GM23248 (cell line): Measurements from ENCODE around the gene TOR3A. TPM values are rescaled to one million over a fixed set of nuclear protein-coding genes. Genes with fewer than 3 reads are reported as not detected.
A peak's percentile ranks its signal among the peaks of the same experiment; 100 is the strongest.

Source experiments
- DNase-seq: peaks from one replicate; pipeline ENCODE4 v3.0.0-alpha.2; 2015
- H2AFZ ChIP-seq: fragments of 200-600 bp; sonication (generic); 2 replicates; pipeline ENCODE4 v1.6.1; 2016; ENCODE audit warnings: antibody characterized with exemption
- H3F3A ChIP-seq: fragments of 200-600 bp; sonication (generic); 2 replicates; pipeline ENCODE4 v1.6.1; 2016; ENCODE audit warnings: mild to moderate bottlenecking, antibody characterized with exemption, mixed run types; ENCODE audit not compliant: insufficient read depth
- H3K27ac ChIP-seq: fragments of 200-600 bp; sonication (generic); 2 replicates; pipeline ENCODE4 v1.5.1; 2016; ENCODE audit warnings: mild to moderate bottlenecking
- H3K27me3 ChIP-seq: fragments of 200-600 bp; sonication (generic); replicated peaks from 2 replicates; pipeline ENCODE4 v1.6.1; 2016; ENCODE audit warnings: mild to moderate bottlenecking; ENCODE audit not compliant: insufficient read depth
- H3K36me3 ChIP-seq: fragments of 200-600 bp; sonication (generic); 2 replicates; pipeline ENCODE4 v1.6.1; 2016; ENCODE audit warnings: low read depth, mild to moderate bottlenecking
- H3K4me1 ChIP-seq: fragments of 200-600 bp; sonication (generic); 2 replicates; pipeline ENCODE4 v1.6.1; 2016; ENCODE audit warnings: mild to moderate bottlenecking; ENCODE audit not compliant: insufficient read depth
- H3K4me2 ChIP-seq: fragments of 200-600 bp; sonication (generic); one replicate; pipeline ENCODE4 v1.6.1; 2016; ENCODE audit warnings: mild to moderate bottlenecking; ENCODE audit not compliant: unreplicated experiment
- H3K4me3 ChIP-seq: fragments of 200-600 bp; sonication (generic); 2 replicates; pipeline ENCODE4 v1.5.1; 2016; ENCODE audit warnings: mild to moderate bottlenecking
- H3K79me2 ChIP-seq: fragments of 200-600 bp; sonication (generic); 2 replicates; pipeline ENCODE4 v1.6.1; 2016; ENCODE audit warnings: mild to moderate bottlenecking; ENCODE audit not compliant: insufficient read depth
- H3K9ac ChIP-seq: fragments of 200-600 bp; sonication (generic); 2 replicates; pipeline ENCODE4 v1.6.1; 2016; ENCODE audit warnings: mild to moderate bottlenecking
- H3K9me2 ChIP-seq: fragments of 200-600 bp; sonication (generic); 2 replicates; pipeline ENCODE4 v1.6.1; 2016; ENCODE audit warnings: mixed run types, mild to moderate bottlenecking, moderate library complexity; ENCODE audit not compliant: insufficient read depth
- H3K9me3 ChIP-seq: fragments of 200-600 bp; sonication (generic); one replicate; pipeline ENCODE4 v1.6.1; 2017; ENCODE audit warnings: low read depth
- H4K20me1 ChIP-seq: fragments of 200-600 bp; sonication (generic); 2 replicates; pipeline ENCODE4 v1.6.0; 2016; ENCODE audit not compliant: insufficient read depth
- EZH2 ChIP-seq: fragments of 200-600 bp; sonication (generic); IDR thresholded peaks from 2 replicates; pipeline ENCODE4 v1.6.1; 2018; ENCODE audit warnings: antibody characterized with exemption, mild to moderate bottlenecking; ENCODE audit not compliant: insufficient read depth, poor library complexity, severe bottlenecking
- EZH2phosphoT487 ChIP-seq: fragments of 200-600 bp; sonication (generic); IDR thresholded peaks from 2 replicates; pipeline ENCODE4 v1.6.1; 2018; ENCODE audit warnings: antibody characterized with exemption, moderate library complexity, mild to moderate bottlenecking, low read depth; ENCODE audit not compliant: insufficient read depth
- WGBS, 2 experiments: methylation state at CpG; one replicate each; pipeline ENCODE4 v1.1.6; 2015 to 2017; ENCODE audit warnings: low lambda C conversion rate in 2 of 2, low coverage in 1 of 2; ENCODE audit errors: missing lambda C conversion rate in 2 of 2; 5-methylcytosine and 5-hydroxymethylcytosine counted together
- in situ Hi-C: fragments of 300-500 bp; cut with MboI; formaldehyde crosslinking; loops from 2 replicates; pipeline ENCODE4 v1.15.0; 2020
- polyA plus RNA-seq: library from polyadenylated mRNA; unstranded; fragments of >200 nt; fragmentation: Nextera tagmentation; extraction: Ambion mirVana; gene quantifications from 2 replicates; pipeline ENCODE4 v1.2.1, GENCODE V29; 2016
- total RNA-seq: library from RNA; depleted of rRNA; stranded (reverse); fragments of >200 nt; shearing (Covaris generic); gene quantifications from 2 replicates; pipeline ENCODE4 v1.2.3, GENCODE V29; 2014

The TOR3A gene
- total and polyA plus RNA-seq, 2 experiments from 2014 or later = 22.2 to 45.5 TPM

- Histone ChIP-seq H4K20me1 (no peaks in the 10 kb centered on the region), H3K27ac (peak overlapping the region; percentile 67), H3K4me1 (peaks cover 8% of the 10 kb centered on the region), H3K36me3 (peaks cover 33% of the 10 kb centered on the region), H3F3A (peaks cover 76% of the 10 kb centered on the region), H3K4me3 (no peak overlapping the region), H3K4me2 (no peak overlapping the region), H3K9me2 (no peaks in the 10 kb centered on the region), H3K79me2 (peaks cover 9% of the 10 kb centered on the region; the same call in 1 of the 2 replicates), H3K9me3 (no peaks in the 10 kb centered on the region), H3K27me3 (no peaks in the 10 kb centered on the region), H3K9ac (no peak overlapping the region), H2AFZ (no peak overlapping the region)
- no peak for TF ChIP-seq EZH2
- no peak for TF ChIP-seq EZH2phosphoT487
- no peak for DNase-seq
- WGBS, 2 experiments = 64 to 74% methylated on average over 14 to 16 of the region's 16 CpGs
- in situ Hi-C loops = loop anchor here (25.0 kb wide), 1 partner anchor 247 kb away; no protein-coding TSS in a partner anchor
These were observed 8.1 kb downstream of the TOR3A start for GRCh38 chr1:179089827-179090482.

DNA sequence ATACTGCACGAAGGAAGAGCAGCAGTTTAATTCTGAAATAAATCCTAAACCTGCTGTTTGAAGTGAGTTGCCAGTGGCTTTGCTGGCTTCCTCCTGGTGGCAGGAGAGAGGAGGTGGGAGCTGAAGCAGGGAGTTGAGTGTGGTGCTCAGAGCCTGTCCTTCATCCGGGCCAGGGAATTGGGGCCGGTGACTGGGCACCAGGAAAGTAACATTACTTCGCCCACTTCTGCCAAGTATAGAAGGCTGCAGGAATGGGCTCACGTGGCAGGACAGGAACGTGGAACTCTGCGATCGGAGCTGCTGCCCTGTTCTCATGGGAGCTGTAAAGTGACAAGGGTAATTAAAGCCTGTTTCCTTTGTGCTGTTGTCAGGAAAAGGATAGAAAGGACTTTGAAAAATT is 8.7 kb downstream of the TOR3A start:
- TF ChIP-seq EZH2 (no peak), EZH2phosphoT487 (no peak)
- H3K36me3 ChIP-seq = peaks cover 38% of the 10 kb centered on the region
- WGBS, 2 experiments = 47 to 53% methylated on average over 8 of the region's 8 CpGs

GRCh38 chr1:179090923-179091322 is 9.1 kb downstream of the TOR3A start:
- peaks cover 86% of the 10 kb centered on the region for H3F3A ChIP-seq
- H3K9ac ChIP-seq = peak overlapping the region; percentile 43
- 83 to 89% methylated on average over 4 of the region's 4 CpGs for WGBS, 2 experiments
- no peaks in the 10 kb centered on the region for H3K27me3 ChIP-seq
- no peak overlapping the region for H3K4me3 ChIP-seq
- no peaks in the 10 kb centered on the region for H3K9me3 ChIP-seq
- in situ Hi-C loops = loop anchor here (25.0 kb wide), 1 partner anchor 246 kb away; no protein-coding TSS in a partner anchor
- no peak overlapping the region for H2AFZ ChIP-seq
- H3K36me3 ChIP-seq = peaks cover 42% of the 10 kb centered on the region
- no peaks in the 10 kb centered on the region for H3K9me2 ChIP-seq
- DNase-seq = no peak
- TF ChIP-seq EZH2 (no peak), EZH2phosphoT487 (no peak)
- H3K4me2 ChIP-seq = no peak overlapping the region
- no peaks in the 10 kb centered on the region for H4K20me1 ChIP-seq
- peaks cover 8% of the 10 kb centered on the region for H3K4me1 ChIP-seq
- H3K79me2 ChIP-seq = 0 out of 2 replicates have a peak, but pooled peaks cover 8% of the 10 kb centered on the region
- H3K27ac ChIP-seq = peak overlapping the region; percentile 67

More for the DNA sequence above, 8.7 kb downstream of the TOR3A start:
- peak; percentile 57 for DNase-seq
- Histone ChIP-seq H3K4me3 (no peak overlapping the region), H3K79me2 (0 out of 2 replicates have a peak, but pooled peaks cover 8% of the 10 kb centered on the region), H3K9ac (no peak overlapping the region), H2AFZ (no peak overlapping the region), H3F3A (peaks cover 82% of the 10 kb centered on the region), H3K27ac (peak overlapping the region; percentile 67), H3K9me2 (no peaks in the 10 kb centered on the region), H3K27me3 (no peaks in the 10 kb centered on the region), H3K4me1 (peaks cover 8% of the 10 kb centered on the region), H3K9me3 (no peaks in the 10 kb centered on the region), H4K20me1 (no peaks in the 10 kb centered on the region), H3K4me2 (no peak overlapping the region)
- in situ Hi-C loops = loop anchor here (25.0 kb wide), 1 partner anchor 247 kb away; no protein-coding TSS in a partner anchor

DNA sequence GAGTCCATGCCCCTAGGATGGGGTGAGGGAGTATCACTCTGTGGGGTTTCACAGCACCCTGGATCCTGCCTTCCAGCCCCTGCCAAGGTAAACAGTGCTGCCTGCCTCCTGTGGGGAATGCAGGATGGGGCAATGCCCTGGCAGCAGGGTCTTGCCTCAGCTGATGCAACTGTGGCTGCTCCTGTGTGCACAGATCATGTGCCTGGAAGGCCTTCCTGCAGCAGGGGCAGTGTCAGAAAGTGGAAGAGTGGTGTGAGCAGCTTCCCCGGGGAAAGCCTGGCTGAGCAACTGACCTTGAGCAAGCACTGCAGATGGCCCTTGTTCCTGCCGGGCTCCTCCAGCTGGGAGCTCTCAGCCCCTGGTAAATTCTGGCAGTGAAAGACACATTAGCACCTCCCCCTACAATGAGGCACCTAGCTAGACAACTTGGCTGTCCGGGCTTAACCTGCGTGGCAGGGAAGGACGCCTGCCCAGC is 9.9 kb downstream of the TOR3A start:
- Histone ChIP-seq H3K79me2 (0 out of 2 replicates have a peak, but pooled peaks cover 12% of the 10 kb centered on the region), H2AFZ (no peak overlapping the region), H3K9me3 (no peaks in the 10 kb centered on the region), H3F3A (peaks cover 89% of the 10 kb centered on the region), H3K4me1 (peaks cover 8% of the 10 kb centered on the region), H3K36me3 (peaks cover 50% of the 10 kb centered on the region), H3K9ac (peak overlapping the region; percentile 53), H4K20me1 (no peaks in the 10 kb centered on the region), H3K27me3 (no peaks in the 10 kb centered on the region), H3K4me3 (no peak overlapping the region), H3K27ac (peak overlapping the region; percentile 67), H3K9me2 (no peaks in the 10 kb centered on the region), H3K4me2 (no peak overlapping the region)
- TF ChIP-seq EZH2 (no peak), EZH2phosphoT487 (no peak)
- DNase-seq = peak; percentile 82
- 60 to 67% methylated on average over 5 of the region's 5 CpGs for WGBS, 2 experiments
- in situ Hi-C loops = loop anchor here (25.0 kb wide), 1 partner anchor 246 kb away; no protein-coding TSS in a partner anchor
